ENCODE measurements around the gene TET3. TPM values are rescaled to one million over a fixed set of nuclear protein-coding genes. Genes with fewer than 3 reads are reported as not detected.

TET3 gene
- total and polyA plus RNA-seq, 2 donors (not counting 3 experiments of a cell fraction or from before 2014, with no cell fraction given), result 3.4 to 15.6 TPM

DNA sequence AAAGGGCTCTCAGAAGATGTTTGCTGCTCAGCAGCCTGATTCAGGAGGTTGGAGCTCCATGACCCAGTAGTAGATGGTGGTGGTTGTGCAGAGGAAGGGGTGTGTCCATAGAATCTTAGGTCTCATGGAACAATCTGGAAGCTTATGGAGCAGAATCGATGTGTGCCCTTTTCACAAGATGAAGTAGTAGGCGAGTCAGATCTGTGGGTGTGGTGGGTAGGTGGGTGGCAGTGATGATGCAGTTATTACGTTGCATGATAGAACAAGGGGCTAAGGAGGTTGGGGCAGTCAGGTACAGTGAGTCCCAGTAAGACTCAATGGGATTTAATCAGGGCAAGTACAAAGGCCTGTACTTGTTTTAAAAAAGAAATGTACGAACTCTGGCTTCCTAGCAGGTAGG lies 9.1 kb downstream of the TET3 start:
- Histone ChIP-seq H3K4me1 (ENCODE audit: control insufficient read depth, extremely low read depth, insufficient read depth, low read length) (no peaks in the 10 kb centered on the region), H3K36me3 (ENCODE audit: control insufficient read depth in 2 of 2, extremely low read depth in 1 of 2, insufficient read depth in 2 of 2, low read length in 2 of 2) (peaks cover 0 to 3% of the 10 kb centered on the region in 2 experiments), H3K4me3 (replicated peaks in 1 of 3; ENCODE audit: insufficient read depth in 1 of 3, low read depth in 1 of 3, low read length in 3 of 3) (no peak overlapping the region), H3K9ac (replicated peaks; ENCODE audit: extremely low read depth, insufficient read depth, low read length) (no peak overlapping the region), H3K4me2 (ENCODE audit: insufficient read depth, low read length) (no peak overlapping the region), H4K20me1 (replicated peaks; ENCODE audit: control insufficient read depth, extremely low read depth, insufficient read depth, low read length) (peaks cover 2% of the 10 kb centered on the region), H3K27ac (ENCODE audit: insufficient read depth, low read depth, low read length) (no peak overlapping the region), H2AFZ (ENCODE audit: low read depth, low read length) (no peak overlapping the region), H3K79me2 (ENCODE audit: control insufficient read depth, insufficient read depth, low read length) (peaks cover 39% of the 10 kb centered on the region), H3K9me3 (replicated peaks; ENCODE audit: control insufficient read depth, insufficient read depth, low read length) (no peaks in the 10 kb centered on the region), H3K27me3 (ENCODE audit: control insufficient read depth in 2 of 2, insufficient read depth in 2 of 2, low read length in 2 of 2) (no peaks in the 10 kb centered on the region), H3K9me1 (replicated peaks; ENCODE audit: control insufficient read depth, extremely low read depth, insufficient read depth, low read length) (no peaks in the 10 kb centered on the region)
- no peak for FAIRE-seq
- POLR2A ChIA-PET, result no interaction called here
- intact Hi-C loops (cut with micrococcal nuclease) (no loop called here), dilution Hi-C loops (cut with MboI; ENCODE audit: extremely low pct_ligation_motif_present, low sequenced_read_pairs) (no loop called here)
- BruUV-seq (replicated peaks), result no TSS peak
- no peak for DNase-seq (ENCODE audit: low read depth, low spot score)
- TF ChIP-seq FOS (IDR thresholded peaks at IDR 0.05; ENCODE audit: borderline replicate concordance, insufficient read depth, low read length), result no peak
- TF ChIP-seq JUN (IDR thresholded peaks at IDR 0.05; ENCODE audit: borderline replicate concordance, insufficient read depth, insufficient read length, low read depth), result no peak
- TF ChIP-seq, protein P1, sequence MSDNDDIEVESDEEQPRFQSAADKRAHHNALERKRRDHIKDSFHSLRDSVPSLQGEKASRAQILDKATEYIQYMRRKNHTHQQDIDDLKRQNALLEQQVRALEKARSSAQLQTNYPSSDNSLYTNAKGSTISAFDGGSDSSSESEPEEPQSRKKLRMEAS (IDR thresholded peaks at IDR 0.05; ENCODE audit: insufficient read depth, insufficient read length), result no peak
- TF ChIP-seq EZH2 (IDR thresholded peaks at IDR 0.05; ENCODE audit: borderline replicate concordance, low read depth, low read length, severe bottlenecking), result no peak
- CTCF ChIA-PET, result no interaction called here

DNA sequence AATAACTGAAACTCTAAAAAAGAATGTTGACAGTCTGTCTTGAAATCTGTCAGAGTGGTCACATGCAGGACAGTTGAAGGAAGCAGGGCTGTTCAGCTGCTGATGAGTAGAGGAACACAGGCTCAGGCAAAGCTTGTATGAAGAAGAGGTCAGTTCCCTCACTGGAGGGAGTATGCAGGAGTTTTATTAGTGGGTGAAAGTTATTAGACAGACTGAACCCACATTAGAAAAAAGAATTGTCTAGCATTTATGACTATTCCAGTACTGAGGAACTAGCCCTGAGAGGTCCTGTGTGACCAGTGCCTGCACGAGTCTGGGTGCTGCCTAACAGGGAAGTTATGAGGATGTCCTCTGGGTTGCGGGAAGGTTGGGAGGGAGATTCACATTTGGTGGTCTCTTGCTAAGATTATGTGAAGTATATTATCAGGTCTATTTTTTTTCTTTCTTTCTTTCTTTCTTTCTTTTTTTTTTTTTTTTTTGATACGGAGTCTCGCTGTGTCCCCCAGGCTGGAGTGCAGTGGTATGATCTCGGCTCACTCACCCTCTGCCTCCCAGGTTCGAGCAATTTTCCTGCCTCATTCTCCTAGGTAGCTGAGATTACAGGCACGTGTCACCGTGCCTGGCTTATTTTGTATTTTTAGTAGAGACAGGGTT lies 9.6 kb downstream of the TET3 start:
- Histone ChIP-seq H3K4me3 (replicated peaks in 1 of 3; ENCODE audit: insufficient read depth in 1 of 3, low read depth in 1 of 3, low read length in 3 of 3) (no peak overlapping the region), H3K36me3 (ENCODE audit: control insufficient read depth in 2 of 2, extremely low read depth in 1 of 2, insufficient read depth in 2 of 2, low read length in 2 of 2) (no peaks in the 10 kb centered on the region), H3K79me2 (ENCODE audit: control insufficient read depth, insufficient read depth, low read length) (peaks cover 36% of the 10 kb centered on the region), H3K27me3 (ENCODE audit: control insufficient read depth in 2 of 2, insufficient read depth in 2 of 2, low read length in 2 of 2) (no peaks in the 10 kb centered on the region), H3K4me2 (ENCODE audit: insufficient read depth, low read length) (no peak overlapping the region), H3K9me1 (replicated peaks; ENCODE audit: control insufficient read depth, extremely low read depth, insufficient read depth, low read length) (no peaks in the 10 kb centered on the region), H2AFZ (ENCODE audit: low read depth, low read length) (no peak overlapping the region), H3K9me3 (replicated peaks; ENCODE audit: control insufficient read depth, insufficient read depth, low read length) (no peaks in the 10 kb centered on the region), H3K27ac (ENCODE audit: insufficient read depth, low read depth, low read length) (no peak overlapping the region), H3K9ac (replicated peaks; ENCODE audit: extremely low read depth, insufficient read depth, low read length) (no peak overlapping the region), H4K20me1 (replicated peaks; ENCODE audit: control insufficient read depth, extremely low read depth, insufficient read depth, low read length) (peaks cover 2% of the 10 kb centered on the region), H3K4me1 (ENCODE audit: control insufficient read depth, extremely low read depth, insufficient read depth, low read length) (no peaks in the 10 kb centered on the region)
- dilution Hi-C loops (cut with MboI; ENCODE audit: extremely low pct_ligation_motif_present, low sequenced_read_pairs) (no loop called here), intact Hi-C loops (cut with micrococcal nuclease) (no loop called here)
- no peak for TF ChIP-seq EZH2 (IDR thresholded peaks at IDR 0.05; ENCODE audit: borderline replicate concordance, low read depth, low read length, severe bottlenecking)
- TF ChIP-seq, protein P2, sequence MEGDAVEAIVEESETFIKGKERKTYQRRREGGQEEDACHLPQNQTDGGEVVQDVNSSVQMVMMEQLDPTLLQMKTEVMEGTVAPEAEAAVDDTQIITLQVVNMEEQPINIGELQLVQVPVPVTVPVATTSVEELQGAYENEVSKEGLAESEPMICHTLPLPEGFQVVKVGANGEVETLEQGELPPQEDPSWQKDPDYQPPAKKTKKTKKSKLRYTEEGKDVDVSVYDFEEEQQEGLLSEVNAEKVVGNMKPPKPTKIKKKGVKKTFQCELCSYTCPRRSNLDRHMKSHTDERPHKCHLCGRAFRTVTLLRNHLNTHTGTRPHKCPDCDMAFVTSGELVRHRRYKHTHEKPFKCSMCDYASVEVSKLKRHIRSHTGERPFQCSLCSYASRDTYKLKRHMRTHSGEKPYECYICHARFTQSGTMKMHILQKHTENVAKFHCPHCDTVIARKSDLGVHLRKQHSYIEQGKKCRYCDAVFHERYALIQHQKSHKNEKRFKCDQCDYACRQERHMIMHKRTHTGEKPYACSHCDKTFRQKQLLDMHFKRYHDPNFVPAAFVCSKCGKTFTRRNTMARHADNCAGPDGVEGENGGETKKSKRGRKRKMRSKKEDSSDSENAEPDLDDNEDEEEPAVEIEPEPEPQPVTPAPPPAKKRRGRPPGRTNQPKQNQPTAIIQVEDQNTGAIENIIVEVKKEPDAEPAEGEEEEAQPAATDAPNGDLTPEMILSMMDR (IDR thresholded peaks at IDR 0.05; ENCODE audit: extremely low read depth in 1 of 2, insufficient read depth in 1 of 2, low read depth in 1 of 2, low read length in 2 of 2), result no peak
- TF ChIP-seq POLR2A (IDR thresholded peaks at IDR 0.05; ENCODE audit: low read depth, low read length), result no peak
- no peak for TF ChIP-seq JUN (IDR thresholded peaks at IDR 0.05; ENCODE audit: borderline replicate concordance, insufficient read depth, insufficient read length, low read depth)
- TF ChIP-seq POLR2AphosphoS5 (IDR thresholded peaks at IDR 0.05; ENCODE audit: insufficient read depth, low read depth, low read length), result no peak
- no peak for TF ChIP-seq GATA2 (IDR thresholded peaks at IDR 0.05; ENCODE audit: insufficient read depth, insufficient read length, low read depth, low read length)
- TF ChIP-seq, protein P1 (IDR thresholded peaks at IDR 0.05; ENCODE audit: insufficient read depth, insufficient read length), result no peak
- no peak for TF ChIP-seq FOS (IDR thresholded peaks at IDR 0.05; ENCODE audit: borderline replicate concordance, insufficient read depth, low read length)
- no peak for TF ChIP-seq MYC (IDR thresholded peaks at IDR 0.05; ENCODE audit: low read depth, low read length)
- CTCF ChIA-PET, result no interaction called here
- BruUV-seq (replicated peaks), result no TSS peak
- no peak for DNase-seq (ENCODE audit: low read depth, low spot score)
- no peak for FAIRE-seq
- POLR2A ChIA-PET, result no interaction called here

Data from endothelial cell of umbilical vein (primary cell).